Measurements from ENCODE around the gene LINGO1. TPM values are rescaled to one million over a fixed set of nuclear protein-coding genes. Genes with fewer than 3 reads are reported as not detected.

The LINGO1 gene
- total RNA-seq, 4 donors from 2014 or later: 0.83 to 2.2 (median 1.0) TPM; not detected in 1

DNA sequence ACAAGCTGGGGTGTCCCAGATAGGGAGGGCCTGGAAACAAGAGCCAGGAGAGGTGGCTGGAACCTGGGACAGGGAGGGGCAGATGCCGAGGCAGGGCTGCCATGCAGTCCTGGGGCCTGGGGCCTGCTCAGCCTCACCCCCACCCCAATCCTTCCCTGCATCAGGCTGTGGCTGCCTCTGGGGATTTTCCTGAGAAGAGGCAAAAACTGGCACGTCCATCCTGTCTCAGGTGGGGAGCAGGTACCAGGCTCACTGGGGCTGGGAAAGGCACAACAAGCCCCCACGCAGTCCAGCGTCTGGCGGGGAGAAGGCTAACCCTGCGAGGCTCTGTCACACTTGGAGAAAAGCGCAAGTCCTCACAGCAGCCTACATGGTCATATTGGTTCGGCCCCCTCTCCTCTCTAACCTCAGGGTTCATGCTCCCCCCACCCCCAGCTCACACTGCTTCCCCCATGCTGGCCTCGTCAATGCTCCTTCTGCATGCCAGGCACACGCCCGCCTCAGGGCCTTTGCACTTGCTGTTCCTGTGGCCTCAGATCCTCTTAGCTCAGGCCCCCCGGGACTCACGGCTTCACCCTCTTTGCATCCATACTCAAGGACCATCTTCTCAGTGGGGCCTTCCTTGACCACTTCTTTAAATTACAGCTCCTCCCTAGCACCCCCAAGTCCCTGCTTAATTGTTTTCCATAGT lies 53.1 kb downstream of the LINGO1 start:
- TF ChIP-seq POLR2A (IDR thresholded peaks at IDR 0.05; ENCODE audit: low read depth) (no peak), EP300 (IDR thresholded peaks at IDR 0.05) (no peak), POLR2AphosphoS5 (IDR thresholded peaks at IDR 0.05) (no peak)
- TF ChIP-seq, protein P1, sequence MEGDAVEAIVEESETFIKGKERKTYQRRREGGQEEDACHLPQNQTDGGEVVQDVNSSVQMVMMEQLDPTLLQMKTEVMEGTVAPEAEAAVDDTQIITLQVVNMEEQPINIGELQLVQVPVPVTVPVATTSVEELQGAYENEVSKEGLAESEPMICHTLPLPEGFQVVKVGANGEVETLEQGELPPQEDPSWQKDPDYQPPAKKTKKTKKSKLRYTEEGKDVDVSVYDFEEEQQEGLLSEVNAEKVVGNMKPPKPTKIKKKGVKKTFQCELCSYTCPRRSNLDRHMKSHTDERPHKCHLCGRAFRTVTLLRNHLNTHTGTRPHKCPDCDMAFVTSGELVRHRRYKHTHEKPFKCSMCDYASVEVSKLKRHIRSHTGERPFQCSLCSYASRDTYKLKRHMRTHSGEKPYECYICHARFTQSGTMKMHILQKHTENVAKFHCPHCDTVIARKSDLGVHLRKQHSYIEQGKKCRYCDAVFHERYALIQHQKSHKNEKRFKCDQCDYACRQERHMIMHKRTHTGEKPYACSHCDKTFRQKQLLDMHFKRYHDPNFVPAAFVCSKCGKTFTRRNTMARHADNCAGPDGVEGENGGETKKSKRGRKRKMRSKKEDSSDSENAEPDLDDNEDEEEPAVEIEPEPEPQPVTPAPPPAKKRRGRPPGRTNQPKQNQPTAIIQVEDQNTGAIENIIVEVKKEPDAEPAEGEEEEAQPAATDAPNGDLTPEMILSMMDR (IDR thresholded peaks at IDR 0.05): no peak
- 96% methylated on average over 13 of the region's 13 CpGs for WGBS

DNA sequence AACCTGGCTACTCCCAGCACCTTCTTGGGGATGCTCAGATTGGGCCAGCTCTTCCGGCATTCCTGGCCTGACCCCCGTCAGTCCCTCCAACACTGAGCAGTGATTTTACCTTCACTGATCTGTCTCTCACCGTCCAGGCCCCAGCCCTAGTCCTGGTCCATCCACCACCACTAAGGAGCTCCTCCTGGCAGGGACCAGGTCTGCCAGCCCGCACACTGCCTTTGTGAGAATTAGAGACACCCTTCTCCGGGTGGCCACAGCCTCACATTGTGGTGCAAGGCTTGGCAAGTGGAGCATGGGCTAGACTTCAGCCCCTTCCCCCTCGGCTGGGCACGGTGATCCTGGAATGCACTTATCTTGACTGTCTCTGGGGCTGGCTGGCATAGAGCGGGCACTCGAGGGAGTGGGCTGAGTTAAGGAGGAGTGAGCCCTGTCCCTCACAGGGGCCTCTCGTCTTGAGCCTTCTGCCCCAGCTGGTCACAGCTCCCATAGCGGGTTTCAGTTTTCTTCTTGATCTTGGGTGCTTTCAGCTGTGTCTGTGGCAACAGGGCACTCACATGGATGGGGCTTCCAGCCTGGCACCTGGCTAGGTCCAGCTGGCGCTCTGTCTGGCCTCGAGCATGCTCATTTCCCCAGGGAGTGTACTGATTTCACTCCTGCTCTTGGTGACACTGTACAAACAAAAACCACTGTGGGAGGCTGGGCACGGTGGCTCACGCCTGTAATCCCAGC lies 53.9 kb downstream of the LINGO1 start:
- 92% methylated on average over 13 of the region's 15 CpGs for WGBS
- DNase-seq (ENCODE audit: extremely low spot score): no peak
- Histone ChIP-seq H3K4me1 (peaks cover 0 to 16% (median 8%) of the 10 kb centered on the region in 4 donors), H3K9me3 (no peaks in the 10 kb centered on the region), H3K27me3 (peaks cover 0 to 6% (median 0%) of the 10 kb centered on the region in 4 donors), H3K4me3 (no peak overlapping the region), H3K27ac (replicated peaks in 1 of 4) (no peak overlapping the region), H3K36me3 (no peaks in the 10 kb centered on the region)
- TF ChIP-seq, protein P1 (IDR thresholded peaks at IDR 0.05): no peak
- TF ChIP-seq EP300 (IDR thresholded peaks at IDR 0.05): no peak
- no peak for TF ChIP-seq POLR2A (IDR thresholded peaks at IDR 0.05; ENCODE audit: low read depth)
- TF ChIP-seq POLR2AphosphoS5 (IDR thresholded peaks at IDR 0.05): no peak
- intact Hi-C loops (cut with DNase I): no loop called here

More for the DNA sequence above, 53.1 kb downstream of the LINGO1 start:
- DNase-seq (ENCODE audit: extremely low spot score): no peak
- H3K4me3 ChIP-seq: no peak overlapping the region
- H3K36me3 ChIP-seq: no peaks in the 10 kb centered on the region
- no peaks in the 10 kb centered on the region for H3K9me3 ChIP-seq
- H3K27me3 ChIP-seq: peaks cover 0 to 6% (median 0%) of the 10 kb centered on the region in 4 donors
- no peak overlapping the region for H3K27ac ChIP-seq (replicated peaks in 1 of 4)
- intact Hi-C loops (cut with DNase I): no loop called here
- peaks cover 0 to 16% (median 8%) of the 10 kb centered on the region in 4 donors for H3K4me1 ChIP-seq

DNA sequence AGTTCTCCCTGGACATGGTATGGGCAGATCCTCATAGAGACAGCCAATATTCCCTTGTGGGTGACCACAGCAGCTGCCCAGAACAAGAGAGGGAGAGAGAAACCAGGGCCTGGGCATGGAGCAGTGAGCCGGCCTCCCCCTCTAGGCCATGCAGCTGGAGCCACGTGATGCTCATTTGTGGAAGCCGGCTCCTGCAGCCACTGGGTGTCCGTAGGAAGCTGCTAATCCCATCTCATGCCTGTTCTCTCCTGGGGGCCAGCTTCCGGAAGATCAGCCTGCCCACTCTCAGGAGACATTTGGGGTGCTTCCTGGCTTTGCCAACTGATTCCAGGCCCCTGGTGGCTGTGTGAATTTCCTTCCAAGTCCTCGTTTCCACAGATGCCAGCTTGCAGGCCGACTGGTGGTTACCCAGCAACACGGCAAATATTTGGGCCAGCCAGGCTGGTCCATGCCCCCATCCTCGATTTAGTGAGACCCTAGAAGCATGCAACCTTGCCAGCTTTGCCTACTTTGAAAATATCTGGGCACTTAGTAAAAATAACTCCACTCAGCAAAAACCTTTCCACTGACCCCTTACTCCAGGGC lies 55.3 kb downstream of the LINGO1 start:
- H3K27me3 ChIP-seq: no peaks in the 10 kb centered on the region
- no peak overlapping the region for H3K4me3 ChIP-seq
- no peak for DNase-seq (ENCODE audit: extremely low spot score)
- H3K4me1 ChIP-seq: peaks cover 0 to 16% (median 8%) of the 10 kb centered on the region in 4 donors
- TF ChIP-seq, protein P1 (IDR thresholded peaks at IDR 0.05): no peak
- TF ChIP-seq POLR2AphosphoS5 (IDR thresholded peaks at IDR 0.05) (no peak), EP300 (IDR thresholded peaks at IDR 0.05) (no peak), POLR2A (IDR thresholded peaks at IDR 0.05; ENCODE audit: low read depth) (no peak)
- H3K36me3 ChIP-seq: no peaks in the 10 kb centered on the region
- no peaks in the 10 kb centered on the region for H3K9me3 ChIP-seq
- 41% methylated on average over 5 of the region's 9 CpGs for WGBS
- intact Hi-C loops (cut with DNase I): no loop called here
- no peak overlapping the region for H3K27ac ChIP-seq (replicated peaks in 1 of 4)

DNA sequence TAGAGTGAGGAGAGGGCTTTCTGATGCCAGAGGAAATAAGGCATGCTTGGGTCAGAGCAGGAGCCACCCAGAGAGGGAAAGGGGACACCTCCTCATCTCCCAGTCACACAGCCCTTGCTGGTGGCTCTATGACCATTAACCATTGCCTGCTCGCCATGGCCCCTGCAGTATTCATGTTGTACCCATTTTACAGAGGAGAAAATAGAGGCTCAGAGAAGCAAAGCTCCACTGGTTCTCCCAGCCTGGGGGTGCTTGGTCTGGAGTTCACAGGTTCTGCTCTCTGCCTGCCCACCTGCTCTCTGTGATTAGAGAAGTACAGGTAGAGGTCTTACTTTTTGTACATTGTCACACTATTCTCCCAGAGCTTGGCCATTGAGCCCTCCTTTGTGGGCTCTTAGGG lies 56.2 kb downstream of the LINGO1 start:
- H3K36me3 ChIP-seq: no peaks in the 10 kb centered on the region
- WGBS: 100% methylated on average over 1 of the region's 1 CpG
- H3K27me3 ChIP-seq: no peaks in the 10 kb centered on the region
- H3K4me1 ChIP-seq: peaks cover 0 to 13% (median 8%) of the 10 kb centered on the region in 4 donors
- intact Hi-C loops (cut with DNase I): no loop called here
- no peak for DNase-seq (ENCODE audit: extremely low spot score)
- H3K9me3 ChIP-seq: no peaks in the 10 kb centered on the region
- H3K4me3 ChIP-seq: no peak overlapping the region
- no peak overlapping the region for H3K27ac ChIP-seq (replicated peaks in 1 of 4)
- TF ChIP-seq, protein P1 (IDR thresholded peaks at IDR 0.05): no peak
- TF ChIP-seq POLR2AphosphoS5 (IDR thresholded peaks at IDR 0.05): no peak
- no peak for TF ChIP-seq POLR2A (IDR thresholded peaks at IDR 0.05; ENCODE audit: low read depth)
- TF ChIP-seq EP300 (IDR thresholded peaks at IDR 0.05): no peak

Data from esophagus muscularis mucosa (tissue), 4 donors.